ENCODE data around the gene GBX2.

GBX2 gene

GRCh38 chr2:236180831-236181453 lies 12.8 kb upstream of the GBX2 start:
- peak; percentile 63 for DNase-seq (ENCODE audit: low spot score)

- DNase-seq (ENCODE audit: low spot score), result no peak
Measured at GRCh38 chr2:236180076-236180816, 12.1 kb upstream of the GBX2 start.

GRCh38 chr2:236179236-236180075 lies 11.3 kb upstream of the GBX2 start:
- DNase-seq (ENCODE audit: low spot score), result peak; percentile 64

GRCh38 chr2:236178890-236179235 lies 10.7 kb upstream of the GBX2 start:
- peak; percentile 58 for DNase-seq (ENCODE audit: low spot score)

GRCh38 chr2:236177967-236178889 lies 10.0 kb upstream of the GBX2 start:
- DNase-seq (ENCODE audit: low spot score), result no peak

- DNase-seq (ENCODE audit: low spot score), result no peak
Measured at GRCh38 chr2:236177604-236177966, 9.4 kb upstream of the GBX2 start.

GRCh38 chr2:236176951-236177350 lies 8.8 kb upstream of the GBX2 start:
- DNase-seq (ENCODE audit: low spot score), result no peak

- DNase-seq (ENCODE audit: low spot score), result no peak
Measured at GRCh38 chr2:236176417-236176816, 8.2 kb upstream of the GBX2 start.

GRCh38 chr2:236175548-236176150 lies 7.5 kb upstream of the GBX2 start:
- no peak for DNase-seq (ENCODE audit: low spot score)

GRCh38 chr2:236173729-236174607 lies 5.8 kb upstream of the GBX2 start:
- DNase-seq (ENCODE audit: low spot score), result no peak

- DNase-seq (ENCODE audit: low spot score), result no peak
Measured at GRCh38 chr2:236173036-236173728, 5.0 kb upstream of the GBX2 start.

- DNase-seq (ENCODE audit: low spot score), result no peak
Measured at GRCh38 chr2:236172255-236173035, 4.3 kb upstream of the GBX2 start.

GRCh38 chr2:236171680-236172254 lies 3.6 kb upstream of the GBX2 start:
- no peak for DNase-seq (ENCODE audit: low spot score)

GRCh38 chr2:236171181-236171679 lies 3.0 kb upstream of the GBX2 start:
- DNase-seq (ENCODE audit: low spot score), result no peak

- no peak for DNase-seq (ENCODE audit: low spot score)
Measured at GRCh38 chr2:236170590-236171165, 2.5 kb upstream of the GBX2 start.

- DNase-seq (ENCODE audit: low spot score), result no peak
Measured at GRCh38 chr2:236169741-236170589, 1.8 kb upstream of the GBX2 start.

- no peak for DNase-seq (ENCODE audit: low spot score)
Measured at GRCh38 chr2:236169151-236169721, 1.1 kb upstream of the GBX2 start.

Data from left forelimb (tissue), 1 donor.